Measurements from ENCODE around the gene KCNQ1OT1. TPM values are rescaled to one million over a fixed set of nuclear protein-coding genes. Genes with fewer than 3 reads are reported as not detected.

The KCNQ1OT1 gene
- total RNA-seq, 1 donor: 5.1 TPM

GRCh38 chr11:2714463-2714800, 14.6 kb upstream of the KCNQ1OT1 start:
- Histone ChIP-seq H3K79me2 (ENCODE audit: insufficient read depth, low read length) (no peaks in the 10 kb centered on the region), H2AFZ (ENCODE audit: low read length) (no peak overlapping the region), H3K4me2 (ENCODE audit: insufficient read depth, low read length) (no peak overlapping the region), H4K20me1 (ENCODE audit: insufficient read depth, low read length) (no peaks in the 10 kb centered on the region), H3K27me3 (ENCODE audit: insufficient read depth, low read length) (peaks cover 37% of the 10 kb centered on the region), H3K36me3 (ENCODE audit: insufficient read depth, low read length) (no peaks in the 10 kb centered on the region), H3K9me3 (ENCODE audit: low read depth, low read length) (no peaks in the 10 kb centered on the region), H3K27ac (ENCODE audit: low read depth, low read length) (no peak overlapping the region), H3K4me3 (ENCODE audit: insufficient read depth, low read length) (no peak overlapping the region), H3K4me1 (ENCODE audit: insufficient read depth, low read length) (no peaks in the 10 kb centered on the region)
- no peak for DNase-seq (ENCODE audit: insufficient read length, low spot score, missing footprints)
- TF ChIP-seq CTCF (IDR thresholded peaks at IDR 0.05; ENCODE audit: extremely low read depth, low read depth, low read length): no peak

GRCh38 chr11:2713661-2714462, 14.1 kb upstream of the KCNQ1OT1 start:
- Histone ChIP-seq H3K4me2 (ENCODE audit: insufficient read depth, low read length) (no peak overlapping the region), H3K27me3 (ENCODE audit: insufficient read depth, low read length) (peaks cover 41% of the 10 kb centered on the region), H2AFZ (ENCODE audit: low read length) (no peak overlapping the region), H3K9me3 (ENCODE audit: low read depth, low read length) (no peaks in the 10 kb centered on the region), H3K4me3 (ENCODE audit: insufficient read depth, low read length) (no peak overlapping the region), H3K27ac (ENCODE audit: low read depth, low read length) (no peak overlapping the region), H4K20me1 (ENCODE audit: insufficient read depth, low read length) (no peaks in the 10 kb centered on the region), H3K79me2 (ENCODE audit: insufficient read depth, low read length) (no peaks in the 10 kb centered on the region), H3K4me1 (ENCODE audit: insufficient read depth, low read length) (no peaks in the 10 kb centered on the region), H3K36me3 (ENCODE audit: insufficient read depth, low read length) (no peaks in the 10 kb centered on the region)
- TF ChIP-seq CTCF (IDR thresholded peaks at IDR 0.05; ENCODE audit: extremely low read depth, low read depth, low read length): no peak
- no peak for DNase-seq (ENCODE audit: insufficient read length, low spot score, missing footprints)

GRCh38 chr11:2713094-2713493, 13.3 kb upstream of the KCNQ1OT1 start:
- no peaks in the 10 kb centered on the region for H3K36me3 ChIP-seq (ENCODE audit: insufficient read depth, low read length)
- H3K4me2 ChIP-seq (ENCODE audit: insufficient read depth, low read length): no peak overlapping the region
- H3K27ac ChIP-seq (ENCODE audit: low read depth, low read length): no peak overlapping the region
- no peaks in the 10 kb centered on the region for H3K9me3 ChIP-seq (ENCODE audit: low read depth, low read length)
- TF ChIP-seq CTCF (IDR thresholded peaks at IDR 0.05; ENCODE audit: extremely low read depth, low read depth, low read length): no peak
- H3K4me1 ChIP-seq (ENCODE audit: insufficient read depth, low read length): no peaks in the 10 kb centered on the region
- H4K20me1 ChIP-seq (ENCODE audit: insufficient read depth, low read length): no peaks in the 10 kb centered on the region
- no peak overlapping the region for H3K4me3 ChIP-seq (ENCODE audit: insufficient read depth, low read length)
- peaks cover 48% of the 10 kb centered on the region for H3K27me3 ChIP-seq (ENCODE audit: insufficient read depth, low read length)
- DNase-seq (ENCODE audit: insufficient read length, low spot score, missing footprints): no peak
- no peaks in the 10 kb centered on the region for H3K79me2 ChIP-seq (ENCODE audit: insufficient read depth, low read length)
- no peak overlapping the region for H2AFZ ChIP-seq (ENCODE audit: low read length)

- DNase-seq (ENCODE audit: insufficient read length, low spot score, missing footprints): no peak
- H2AFZ ChIP-seq (ENCODE audit: low read length): no peak overlapping the region
- no peak overlapping the region for H3K27ac ChIP-seq (ENCODE audit: low read depth, low read length)
- H4K20me1 ChIP-seq (ENCODE audit: insufficient read depth, low read length): no peaks in the 10 kb centered on the region
- no peak overlapping the region for H3K4me2 ChIP-seq (ENCODE audit: insufficient read depth, low read length)
- no peaks in the 10 kb centered on the region for H3K36me3 ChIP-seq (ENCODE audit: insufficient read depth, low read length)
- H3K79me2 ChIP-seq (ENCODE audit: insufficient read depth, low read length): no peaks in the 10 kb centered on the region
- no peaks in the 10 kb centered on the region for H3K4me1 ChIP-seq (ENCODE audit: insufficient read depth, low read length)
- H3K9me3 ChIP-seq (ENCODE audit: low read depth, low read length): no peaks in the 10 kb centered on the region
- no peak overlapping the region for H3K4me3 ChIP-seq (ENCODE audit: insufficient read depth, low read length)
- H3K27me3 ChIP-seq (ENCODE audit: insufficient read depth, low read length): peaks cover 44% of the 10 kb centered on the region
- TF ChIP-seq CTCF (IDR thresholded peaks at IDR 0.05; ENCODE audit: extremely low read depth, low read depth, low read length): no peak
These were observed 11.4 kb upstream of the KCNQ1OT1 start for GRCh38 chr11:2711161-2711560.

Measured in osteoblast (primary cell).